Measurements from ENCODE around the gene RAPGEF2.

Gene RAPGEF2

GRCh38 chr4:159143687-159144086 is 40.8 kb downstream of the RAPGEF2 start:
- no peak overlapping the region for H3K4me3 ChIP-seq (replicated peaks; ENCODE audit: low read depth, low read length)
- no peak for TF ChIP-seq CTCF (IDR thresholded peaks at IDR 0.05; ENCODE audit: low read depth, low read length, missing control alignments)
- DNase-seq (ENCODE audit: extremely low read depth, low read depth), result peak; percentile 4

- TF ChIP-seq CTCF (IDR thresholded peaks at IDR 0.05; ENCODE audit: low read depth, low read length, missing control alignments), result no peak
- H3K4me3 ChIP-seq (replicated peaks; ENCODE audit: low read depth, low read length), result no peak overlapping the region
- DNase-seq (ENCODE audit: extremely low read depth, low read depth), result no peak
Observed at GRCh38 chr4:159144112-159144694, 41.3 kb downstream of the RAPGEF2 start.

GRCh38 chr4:159145318-159145991 is 42.6 kb downstream of the RAPGEF2 start:
- H3K4me3 ChIP-seq (replicated peaks; ENCODE audit: low read depth, low read length), result no peak overlapping the region
- TF ChIP-seq CTCF (IDR thresholded peaks at IDR 0.05; ENCODE audit: low read depth, low read length, missing control alignments), result no peak
- DNase-seq (ENCODE audit: extremely low read depth, low read depth), result no peak

GRCh38 chr4:159145992-159146330 is 43.1 kb downstream of the RAPGEF2 start:
- TF ChIP-seq CTCF (IDR thresholded peaks at IDR 0.05; ENCODE audit: low read depth, low read length, missing control alignments), result no peak
- DNase-seq (ENCODE audit: extremely low read depth, low read depth), result no peak

GRCh38 chr4:159146488-159146887 is 43.6 kb downstream of the RAPGEF2 start:
- H3K4me3 ChIP-seq (replicated peaks; ENCODE audit: low read depth, low read length), result no peak overlapping the region
- TF ChIP-seq CTCF (IDR thresholded peaks at IDR 0.05; ENCODE audit: low read depth, low read length, missing control alignments), result no peak

More at GRCh38 chr4:159145992-159146330, 43.1 kb downstream of the RAPGEF2 start:
- H3K4me3 ChIP-seq (replicated peaks; ENCODE audit: low read depth, low read length), result no peak overlapping the region

GRCh38 chr4:159148441-159148840 is 45.6 kb downstream of the RAPGEF2 start:
- DNase-seq (ENCODE audit: extremely low read depth, low read depth), result no peak
- H3K4me3 ChIP-seq (replicated peaks; ENCODE audit: low read depth, low read length), result no peak overlapping the region
- TF ChIP-seq CTCF (IDR thresholded peaks at IDR 0.05; ENCODE audit: low read depth, low read length, missing control alignments), result no peak

More at GRCh38 chr4:159146488-159146887, 43.6 kb downstream of the RAPGEF2 start:
- no peak for DNase-seq (ENCODE audit: extremely low read depth, low read depth)

Measured in HFF-Myc (cell line).